ENCODE measurements around the gene LRRC75A. TPM values are rescaled to one million over a fixed set of nuclear protein-coding genes. Genes with fewer than 3 reads are reported as not detected.

LRRC75A gene
- total and polyA plus RNA-seq, 2 experiments from 2014 or later = 5.3 to 26.2 TPM

- TF ChIP-seq ZNF462 (CRISPR knock-in tag; IDR thresholded peaks at IDR 0.05) = no peak
Measured at GRCh38 chr17:16459271-16459670, 32.7 kb downstream of the LRRC75A start (continued).

- peaks cover 6% of the 10 kb centered on the region; the same call in 1 of the 2 replicates for H3F3A ChIP-seq (replicated peaks; ENCODE audit: low read depth)
- no peak overlapping the region for H3K27ac ChIP-seq (ENCODE audit: low read depth)
- DNase-seq (ENCODE audit: low spot score) (no peak), ATAC-seq (peak; percentile 7; the same call in 1 of the 3 replicates)
- no peak for TF ChIP-seq JUNB (IDR thresholded peaks at IDR 0.05; ENCODE audit: unreplicated experiment)
- peak in 1 of 2 experiments; percentile 56; a peak in 2 of 4 replicates for TF ChIP-seq CTCF (conservative IDR thresholded peaks at IDR 0.05; ENCODE audit: low read depth in 2 of 2)
- no peak for TF ChIP-seq EZH2phosphoT487 (IDR thresholded peaks at IDR 0.05; ENCODE audit: unreplicated experiment)
- peaks cover 8% of the 10 kb centered on the region for H4K20me1 ChIP-seq (replicated peaks; ENCODE audit: insufficient read depth)
- Mint-ChIP-seq H3K9me3 (no peaks in the 10 kb centered on the region; the same call in 2 of the 3 replicates), H3K4me3 (no peak overlapping the region), H3K27me3 (ENCODE audit: insufficient read depth, low read depth, poor library complexity) (peaks cover 25% of the 10 kb centered on the region), H3K4me1 (peaks cover 32% of the 10 kb centered on the region), H3K36me3 (ENCODE audit: low read depth) (peaks cover 14% of the 10 kb centered on the region), H3K27ac (no peak overlapping the region)
- no peaks in the 10 kb centered on the region for H3K9me2 ChIP-seq (ENCODE audit: insufficient read depth)
- H3K36me3 ChIP-seq (ENCODE audit: insufficient read depth) = no peaks in the 10 kb centered on the region
- H3K4me1 ChIP-seq (ENCODE audit: insufficient read depth) = peaks cover 13% of the 10 kb centered on the region
- H3K27me3 ChIP-seq (ENCODE audit: insufficient read depth) = no peaks in the 10 kb centered on the region
- H3K4me2 ChIP-seq = no peak overlapping the region
- H3K4me3 ChIP-seq = no peak overlapping the region
- H3K79me2 ChIP-seq (replicated peaks; ENCODE audit: insufficient read depth) = no peaks in the 10 kb centered on the region
- no peak overlapping the region for H2AFZ ChIP-seq
Measured at GRCh38 chr17:16456742-16457316, 35.2 kb downstream of the LRRC75A start.
